DOHH2 (cell line): ENCODE measurements around the gene DHRS1.

Experiments
- CTCF ChIP-seq: fragments of 200-600 bp; sonication (generic); IDR thresholded peaks from one replicate; pipeline ENCODE4 v1.5.1; 2014; ENCODE audit warnings: antibody characterized with exemption, mild to moderate bottlenecking, low read depth, low read length; ENCODE audit not compliant: poor library complexity, severe bottlenecking
- EZH2phosphoT487 ChIP-seq: fragments of 200-600 bp; sonication (generic); IDR thresholded peaks from 2 replicates; pipeline ENCODE4 v1.6.1; 2017; ENCODE audit warnings: borderline replicate concordance, mild to moderate bottlenecking, antibody characterized with exemption, low read length, moderate library complexity, mixed read lengths

GRCh38 chr14:24312736-24313507, 13.3 kb upstream of the DHRS1 start:
- TF ChIP-seq CTCF (no peak), EZH2phosphoT487 (no peak)
